HTR-8/SVneo (cell line): ENCODE data around the gene NYAP2.
A peak's percentile ranks its signal among the peaks of the same experiment; 100 is the strongest.

ENCODE experiments used
- DNase-seq: peaks from one replicate; pipeline ENCODE4 v3.0.0; 2011; ENCODE audit warnings: low spot score, mixed read lengths; ENCODE audit not compliant: insufficient read length
- FAIRE-seq: peaks from 2 replicates; lab custom pipeline; 2011; peaks lifted over from hg19 to GRCh38; lab: Jason Lieb, UNC

NYAP2 gene

GRCh38 chr2:225399504-225399903 is at the start of gene NYAP2:
TSS of gene NYAP2 (plus strand) at chr2:225399710. CDS start at chr2:225408881, 9,171 bp downstream.
- DNase-seq (no peak), FAIRE-seq (no peak)

GRCh38 chr2:225353579-225354085 is 45.9 kb upstream of the NYAP2 start:
- DNase-seq (no peak), FAIRE-seq (no peak)

GRCh38 chr2:225354281-225354774 is 45.2 kb upstream of the NYAP2 start:
- FAIRE-seq (no peak), DNase-seq (peak; percentile 2)

GRCh38 chr2:225355788-225356187 is 43.7 kb upstream of the NYAP2 start:
- FAIRE-seq: no peak

GRCh38 chr2:225366731-225367130 is 32.8 kb upstream of the NYAP2 start:
- FAIRE-seq: no peak
- DNase-seq: no peak

More at GRCh38 chr2:225355788-225356187, 43.7 kb upstream of the NYAP2 start:
- DNase-seq: no peak

- FAIRE-seq: no peak
- no peak for DNase-seq
These were observed 32.0 kb upstream of the NYAP2 start for GRCh38 chr2:225367482-225367881.

GRCh38 chr2:225378984-225379383 is 20.5 kb upstream of the NYAP2 start:
- no peak for DNase-seq
- FAIRE-seq: no peak

- no peak for FAIRE-seq
- no peak for DNase-seq
These were observed 19.7 kb upstream of the NYAP2 start for GRCh38 chr2:225379856-225380255.

- DNase-seq: no peak
- FAIRE-seq: no peak
These were observed 17.9 kb upstream of the NYAP2 start for GRCh38 chr2:225381609-225382008.

GRCh38 chr2:225398372-225398771 is 1.1 kb upstream of the NYAP2 start:
- FAIRE-seq (no peak), DNase-seq (no peak)

GRCh38 chr2:225400060-225400511 is 576 bp downstream of the NYAP2 start:
- FAIRE-seq (no peak), DNase-seq (peak; percentile 27)

GRCh38 chr2:225400546-225401400 is 1.3 kb downstream of the NYAP2 start:
- DNase-seq (no peak), FAIRE-seq (no peak)

- no peak for DNase-seq
- no peak for FAIRE-seq
These were observed 2.8 kb downstream of the NYAP2 start for GRCh38 chr2:225402210-225402776.

- FAIRE-seq: no peak
- DNase-seq: no peak
These were observed 11.9 kb downstream of the NYAP2 start for GRCh38 chr2:225411452-225411851.

- DNase-seq (no peak), FAIRE-seq (no peak)
These were observed 14.3 kb downstream of the NYAP2 start for GRCh38 chr2:225413786-225414185.

GRCh38 chr2:225414902-225415301 is 15.4 kb downstream of the NYAP2 start:
- no peak for DNase-seq
- no peak for FAIRE-seq

- DNase-seq (no peak), FAIRE-seq (no peak)
These were observed 15.8 kb downstream of the NYAP2 start for GRCh38 chr2:225415341-225415740.

GRCh38 chr2:225415792-225416191 is 16.3 kb downstream of the NYAP2 start:
- DNase-seq: no peak
- no peak for FAIRE-seq

- DNase-seq (no peak), FAIRE-seq (no peak)
These were observed 17.3 kb downstream of the NYAP2 start for GRCh38 chr2:225416616-225417367.

GRCh38 chr2:225419033-225419432 is 19.5 kb downstream of the NYAP2 start:
- no peak for DNase-seq
- FAIRE-seq: no peak
